GM21447 (cell line): ENCODE results near the gene CAPN15.

ENCODE experiments used
- ATAC-seq: cut with Tn5 transposase; IDR thresholded peaks from one replicate; pipeline ENCODE4 v1.9.1; 2021; ENCODE audit not compliant: unreplicated experiment

CAPN15 gene

DNA sequence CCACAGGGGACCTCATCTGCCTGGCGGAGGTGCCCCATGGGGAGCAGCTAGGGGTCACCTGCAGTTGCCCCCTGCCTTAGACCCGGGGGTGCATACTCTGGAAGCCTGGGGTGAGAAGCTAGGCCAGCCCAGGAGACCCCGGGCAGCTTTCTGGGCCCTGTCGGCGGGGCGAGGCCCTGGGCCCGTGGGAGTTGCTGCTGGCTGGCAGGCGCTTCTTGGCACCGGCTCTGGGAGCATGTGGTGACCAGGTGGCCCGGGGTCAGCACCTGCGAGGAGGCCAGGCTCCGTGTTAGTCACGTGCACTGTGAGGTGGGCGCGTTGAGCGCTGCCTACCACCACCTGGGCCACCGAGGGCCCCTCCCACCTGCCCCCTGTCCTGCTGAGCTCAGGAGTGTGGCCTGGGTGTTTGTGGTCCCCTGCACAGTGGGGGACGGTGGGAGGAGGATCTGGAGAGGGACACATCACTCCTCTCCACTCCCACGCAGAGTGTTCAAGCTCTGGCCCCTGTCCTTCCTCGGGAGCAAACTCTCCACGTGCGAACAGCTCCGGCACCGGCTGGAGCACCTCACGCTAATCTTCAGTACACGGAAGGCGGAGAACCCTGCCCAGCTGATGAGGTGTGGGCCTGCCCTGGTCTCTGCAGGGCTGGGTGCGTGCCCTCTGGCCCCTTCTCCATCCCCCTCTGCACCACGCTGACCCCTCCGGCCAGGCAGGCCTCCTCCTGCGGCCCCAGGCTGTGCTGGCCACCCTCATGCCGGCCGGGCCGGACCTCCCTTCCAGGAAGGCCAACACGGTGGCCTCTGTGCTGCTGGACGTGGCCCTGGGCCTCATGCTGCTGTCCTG is 48.1 kb downstream of the CAPN15 start:
- no peak for ATAC-seq

DNA sequence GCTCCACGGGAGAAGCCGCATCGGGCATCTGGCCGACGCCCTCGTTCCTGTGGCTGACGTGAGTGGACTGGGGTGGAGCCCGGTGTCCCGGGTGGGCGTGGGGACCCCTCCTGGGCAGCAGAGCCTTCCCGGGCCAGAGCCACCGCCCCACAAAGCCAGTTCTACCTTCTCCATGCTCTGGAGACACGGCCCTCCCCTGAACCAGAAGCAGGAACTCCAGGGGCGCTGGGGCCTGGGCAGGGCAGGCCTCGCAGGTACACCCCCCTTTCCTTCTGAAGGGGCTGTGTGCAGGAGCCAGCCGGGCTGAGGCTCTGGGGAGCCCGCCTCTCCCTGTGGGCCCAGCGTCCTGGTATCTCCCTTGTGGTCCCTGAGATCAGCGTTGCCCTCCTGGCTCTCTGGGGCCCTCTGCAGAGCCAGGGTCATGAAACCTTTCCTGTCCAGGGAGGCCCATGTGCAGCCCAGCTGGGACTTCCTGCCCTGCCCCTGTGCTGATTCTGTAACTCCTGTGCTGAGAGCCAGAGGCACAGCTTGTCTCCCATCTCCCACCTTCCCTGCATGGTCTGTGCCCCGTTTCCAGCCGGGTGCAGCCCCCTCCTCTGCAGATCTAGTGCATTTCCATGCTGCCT is 48.8 kb downstream of the CAPN15 start:
- no peak for ATAC-seq

GRCh38 chr16:576823-577201 is 49.3 kb downstream of the CAPN15 start:
- no peak for ATAC-seq

DNA sequence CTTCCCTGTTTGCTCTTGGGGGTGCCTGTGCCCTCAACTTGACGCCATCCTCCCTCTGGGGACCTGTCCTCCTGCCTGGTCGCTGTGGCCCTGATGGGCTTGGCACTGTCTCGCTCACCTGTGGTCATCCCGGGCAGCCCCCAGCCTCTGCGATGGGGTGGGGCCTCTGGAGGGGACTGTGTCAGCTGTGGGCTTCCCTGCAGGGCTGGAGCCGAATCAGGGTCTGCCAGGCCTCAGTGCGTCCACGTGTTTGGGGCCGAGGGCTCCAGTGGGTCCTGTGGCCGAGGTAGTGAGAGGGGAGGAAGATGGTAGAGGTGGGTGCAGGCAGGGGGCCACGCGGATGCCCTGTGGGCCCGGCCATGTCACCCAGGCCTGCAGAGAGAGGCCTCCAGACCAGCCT is 50.3 kb downstream of the CAPN15 start:
- no peak for ATAC-seq

DNA sequence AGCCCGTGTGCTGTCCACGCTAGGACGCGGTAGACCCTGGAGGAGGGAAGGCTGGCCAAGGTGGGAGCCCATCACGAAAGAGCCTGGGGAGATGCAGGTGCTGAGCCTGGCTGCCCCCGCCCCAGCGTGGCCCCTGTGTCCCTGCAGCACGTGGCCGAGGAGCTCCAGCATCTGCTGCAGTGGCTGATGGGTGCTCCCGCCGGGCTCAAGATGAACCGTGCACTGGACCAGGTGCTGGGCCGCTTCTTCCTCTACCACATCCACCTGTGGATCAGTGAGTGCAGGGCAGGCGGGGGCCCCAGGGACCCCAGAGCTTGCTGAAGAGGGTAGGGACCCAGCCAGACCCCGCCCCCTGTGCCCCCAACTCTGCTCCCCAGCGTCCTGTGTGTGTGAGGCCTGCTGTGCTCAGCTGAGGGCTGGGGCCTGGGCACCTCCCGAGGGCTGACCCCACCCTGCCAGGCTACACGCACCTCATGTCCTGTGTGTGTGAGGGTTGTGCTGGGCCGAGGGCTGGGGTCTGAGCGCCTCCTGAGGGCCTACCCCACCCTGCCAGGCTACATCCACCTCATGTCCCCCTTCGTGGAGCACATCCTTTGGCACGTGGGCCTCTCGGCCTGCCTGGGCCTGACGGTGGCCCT is 50.8 kb downstream of the CAPN15 start:
- ATAC-seq, result no peak

DNA sequence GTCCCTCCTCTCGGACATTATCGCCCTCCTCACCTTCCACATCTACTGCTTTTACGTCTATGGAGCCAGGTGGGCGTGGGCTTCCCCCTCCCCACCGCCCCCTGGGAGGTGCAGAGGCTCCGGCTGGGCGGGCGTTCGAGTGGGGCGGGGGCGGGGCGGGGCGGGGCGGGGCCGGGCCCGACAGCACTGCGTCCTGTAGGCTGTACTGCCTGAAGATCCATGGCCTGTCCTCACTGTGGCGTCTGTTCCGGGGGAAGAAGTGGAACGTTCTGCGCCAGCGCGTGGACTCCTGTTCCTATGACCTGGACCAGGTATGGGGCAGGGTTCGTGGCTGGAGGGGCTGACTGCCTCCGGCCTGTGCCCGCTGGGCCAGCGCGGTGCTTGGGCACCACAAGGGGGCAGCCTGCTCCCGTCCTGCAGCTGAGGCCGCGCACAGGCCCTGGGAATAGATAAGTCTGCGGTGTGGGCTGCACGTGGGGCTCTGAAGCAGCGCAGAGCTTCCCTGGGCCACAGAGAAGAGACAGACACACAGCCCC is 51.4 kb downstream of the CAPN15 start:
- ATAC-seq, result no peak

DNA sequence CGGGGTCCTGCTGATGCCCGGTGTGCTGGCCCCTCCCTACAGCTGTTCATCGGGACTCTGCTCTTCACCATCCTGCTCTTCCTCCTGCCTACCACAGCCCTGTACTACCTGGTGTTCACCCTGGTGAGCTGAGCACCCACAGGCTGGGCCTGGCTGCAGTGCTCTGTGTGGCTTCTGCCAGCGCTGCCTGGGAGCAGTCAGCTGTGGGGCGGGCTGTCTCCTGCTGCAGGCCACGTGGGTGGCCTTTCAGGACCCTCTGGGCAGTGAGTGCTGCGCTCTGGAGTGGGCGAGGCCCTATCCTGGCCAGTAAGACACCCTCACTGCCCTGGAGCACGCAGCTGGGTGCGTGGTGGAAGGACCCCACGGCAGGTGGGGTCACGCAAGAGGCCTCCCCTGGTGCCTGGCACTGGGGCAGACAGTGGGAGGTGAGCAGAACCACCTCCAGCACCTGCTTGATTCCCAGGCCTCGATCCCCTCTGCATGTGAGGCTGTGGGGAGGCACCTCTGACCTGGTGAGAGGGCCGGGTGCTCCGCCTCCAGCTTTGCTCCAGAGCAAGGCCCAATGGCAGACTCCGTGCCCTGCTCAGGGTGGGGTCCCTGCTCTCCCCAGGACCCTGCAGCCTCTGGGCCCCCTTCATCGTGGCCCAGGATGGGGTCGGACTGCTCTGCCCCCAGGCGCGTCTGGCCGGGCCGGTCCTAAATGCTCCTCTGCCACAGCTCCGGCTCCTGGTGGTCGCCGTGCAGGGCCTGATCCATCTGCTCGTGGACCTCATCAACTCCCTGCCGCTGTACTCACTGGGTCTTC is 52.8 kb downstream of the CAPN15 start:
- ATAC-seq, result no peak

DNA sequence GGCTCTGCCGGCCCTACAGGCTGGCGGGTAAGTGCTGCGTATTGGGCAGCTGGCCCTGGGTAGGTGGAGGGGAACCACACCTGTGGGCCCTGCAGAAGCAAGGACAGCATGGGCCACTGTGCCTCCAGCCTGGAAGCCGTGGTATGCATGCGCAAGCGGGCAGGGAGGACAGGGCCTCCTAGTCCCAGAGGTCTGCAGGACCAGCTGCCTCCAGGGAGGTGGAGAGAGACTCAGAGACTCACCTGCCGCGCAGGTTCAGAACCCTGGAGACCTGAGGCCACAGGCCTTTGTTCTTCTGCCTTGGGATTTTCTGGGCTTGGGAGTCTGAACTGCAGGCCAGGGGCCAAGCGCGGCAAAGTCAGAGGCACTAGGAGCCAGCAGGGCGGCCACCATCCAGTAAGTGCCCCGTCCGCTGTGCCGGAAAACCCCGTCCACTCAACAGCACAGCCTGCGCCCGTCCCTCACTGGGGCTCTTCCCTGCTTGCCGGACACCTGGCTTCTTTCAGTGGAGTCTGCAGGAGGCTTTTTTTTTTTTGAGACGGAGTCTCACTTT is 53.5 kb downstream of the CAPN15 start:
- no peak for ATAC-seq

DNA sequence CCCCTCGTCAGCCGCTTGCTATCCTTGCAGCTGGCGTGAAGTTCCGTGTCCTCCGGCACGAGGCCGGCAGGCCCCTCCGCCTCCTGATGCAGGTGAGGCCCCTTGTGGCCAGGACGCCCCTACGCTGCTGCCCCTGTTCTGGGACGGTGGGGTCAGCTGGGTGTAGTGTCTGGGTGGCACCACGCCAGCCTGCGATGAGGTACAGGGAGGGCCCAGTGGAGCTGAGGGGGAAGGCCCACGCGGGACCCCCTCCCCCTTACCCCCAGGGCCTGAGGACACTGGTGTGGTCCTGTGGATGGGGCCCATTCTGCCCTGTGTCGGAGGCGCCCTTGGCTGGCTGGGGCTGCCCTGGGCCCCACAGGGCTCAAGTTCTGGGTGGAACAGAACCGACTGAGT is 54.7 kb downstream of the CAPN15 start:
- no peak for ATAC-seq

DNA sequence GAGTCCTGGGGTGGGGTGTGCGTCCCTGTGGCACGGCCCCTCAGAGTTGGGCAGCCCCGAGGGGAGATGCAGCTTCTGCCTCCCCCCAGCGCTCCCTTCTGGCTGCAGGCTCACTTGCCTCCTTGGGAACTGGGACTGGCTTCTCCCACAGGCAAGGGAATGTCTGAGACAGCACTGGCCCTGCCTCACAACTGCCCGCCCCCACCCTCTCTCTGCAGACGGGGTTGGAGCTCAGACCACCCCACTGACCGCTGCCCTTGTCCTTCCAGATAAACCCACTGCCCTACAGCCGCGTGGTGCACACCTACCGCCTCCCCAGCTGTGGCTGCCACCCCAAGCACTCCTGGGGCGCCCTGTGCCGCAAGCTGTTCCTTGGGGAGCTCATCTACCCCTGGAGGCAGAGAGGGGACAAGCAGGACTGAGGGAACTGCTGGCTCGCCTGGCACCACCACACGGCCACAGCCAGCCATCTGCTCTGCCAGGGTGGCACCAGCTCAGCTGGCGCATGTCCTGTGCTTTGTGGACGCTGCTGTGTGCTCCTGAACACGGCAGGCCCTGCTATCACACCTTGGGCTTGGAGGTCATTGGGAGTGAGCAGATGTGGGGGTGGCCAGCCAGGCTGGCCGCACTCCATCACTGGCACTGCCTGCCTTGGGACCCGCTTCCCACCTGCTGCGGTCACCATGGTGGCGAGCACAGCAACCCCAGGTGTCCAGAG is 55.3 kb downstream of the CAPN15 start:
- ATAC-seq, result no peak

DNA sequence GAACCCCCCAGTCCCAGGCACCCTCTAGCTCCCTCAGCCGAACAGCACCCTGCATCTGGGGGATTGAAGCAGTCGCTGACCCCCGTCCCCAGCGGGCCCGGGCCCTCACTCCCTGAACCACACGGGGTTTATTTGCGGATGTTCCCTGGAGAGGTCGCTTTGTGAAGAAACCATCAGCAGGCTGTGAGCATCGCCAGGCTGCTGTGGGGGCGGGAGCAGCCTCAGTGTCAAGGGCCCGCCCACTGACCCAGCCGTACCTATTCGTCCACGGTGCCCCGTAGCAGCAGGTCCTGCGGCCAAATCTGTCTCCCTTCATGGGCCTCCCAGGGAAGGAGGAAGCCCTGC is 55.9 kb downstream of the CAPN15 start:
- ATAC-seq, result no peak

- ATAC-seq, result no peak
Measured at GRCh38 chr16:583815-584591, 56.5 kb downstream of the CAPN15 start.

DNA sequence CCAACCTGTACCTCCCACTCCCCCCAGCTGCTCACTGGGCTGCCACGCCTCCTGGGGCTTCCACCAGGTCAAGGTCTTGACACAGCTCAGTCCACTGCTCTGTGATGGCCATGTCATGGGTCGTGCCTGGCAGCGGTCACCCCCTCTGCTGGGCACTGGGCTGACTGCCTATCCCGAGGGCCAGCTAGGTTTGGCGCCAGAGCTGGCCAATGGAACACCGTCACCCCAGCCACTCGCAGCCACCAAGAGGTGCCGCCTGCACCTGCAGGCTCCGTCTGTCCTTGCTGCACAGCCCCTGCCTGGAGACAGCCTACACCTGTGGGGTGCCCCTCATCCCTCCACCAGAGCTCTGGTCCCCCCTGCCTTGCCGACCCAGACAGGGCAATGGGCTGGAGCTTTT is 57.8 kb downstream of the CAPN15 start:
- no peak for ATAC-seq

- ATAC-seq, result no peak
Measured at GRCh38 chr16:586047-586644, 58.6 kb downstream of the CAPN15 start.

DNA sequence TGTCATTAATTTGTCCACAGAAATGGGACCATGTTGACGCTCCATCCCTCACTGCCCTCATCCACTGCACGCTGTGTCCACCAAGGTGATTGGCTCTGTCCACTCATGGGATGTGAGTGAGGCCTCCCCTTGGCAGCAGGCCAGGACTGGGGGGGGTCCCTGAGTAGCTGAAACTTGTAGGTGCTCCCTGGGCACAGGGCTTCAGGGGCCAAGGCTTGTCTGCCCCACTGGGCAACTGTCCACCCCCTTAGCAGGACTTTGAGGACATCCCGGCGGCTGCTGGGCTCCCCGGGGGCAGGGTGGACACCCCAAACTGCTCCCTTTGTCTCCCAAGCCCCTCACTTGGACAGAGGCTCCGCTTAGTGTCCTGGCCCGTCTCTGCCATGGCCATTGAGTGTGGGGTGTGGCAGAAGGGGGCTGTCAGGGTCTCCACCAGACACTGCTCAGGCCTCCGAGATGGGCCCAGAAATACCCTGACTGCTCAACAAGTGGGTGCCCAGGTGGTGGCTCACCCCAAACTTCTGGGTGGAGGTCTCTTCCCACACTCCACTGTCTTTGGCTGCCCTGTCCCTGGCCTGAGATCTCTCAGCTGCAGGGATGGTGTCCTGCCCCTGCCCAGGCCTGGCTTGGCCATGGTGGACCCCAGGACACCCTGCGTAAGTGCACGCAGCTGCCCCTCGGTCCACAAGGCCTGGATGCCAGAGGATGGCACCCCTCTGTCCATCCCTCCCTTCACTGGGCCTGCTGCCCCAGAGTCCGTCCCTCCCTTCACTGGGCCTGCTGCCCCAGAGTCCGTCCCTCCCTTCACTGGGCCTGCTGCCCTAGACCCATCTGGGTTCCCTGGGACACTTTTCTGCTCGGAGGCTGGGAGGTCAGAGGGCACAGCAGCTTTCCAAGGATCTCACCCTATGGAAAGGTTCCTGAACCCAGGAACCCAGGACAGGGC is 59.4 kb downstream of the CAPN15 start:
- ATAC-seq, result no peak

DNA sequence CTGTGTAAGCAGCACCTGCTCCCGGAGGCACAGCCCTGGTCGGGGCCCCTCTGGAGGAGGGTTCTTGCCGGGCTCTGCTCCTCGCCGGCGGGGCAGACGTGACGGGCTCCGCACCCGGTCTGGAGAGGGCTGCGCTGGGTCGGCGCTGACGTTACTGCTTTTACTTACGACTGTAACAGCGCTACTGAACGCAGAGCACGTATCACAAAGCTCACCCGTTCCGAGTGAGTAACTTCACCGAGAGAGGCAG is 61.1 kb downstream of the CAPN15 start:
- ATAC-seq, result peak; percentile 10

DNA sequence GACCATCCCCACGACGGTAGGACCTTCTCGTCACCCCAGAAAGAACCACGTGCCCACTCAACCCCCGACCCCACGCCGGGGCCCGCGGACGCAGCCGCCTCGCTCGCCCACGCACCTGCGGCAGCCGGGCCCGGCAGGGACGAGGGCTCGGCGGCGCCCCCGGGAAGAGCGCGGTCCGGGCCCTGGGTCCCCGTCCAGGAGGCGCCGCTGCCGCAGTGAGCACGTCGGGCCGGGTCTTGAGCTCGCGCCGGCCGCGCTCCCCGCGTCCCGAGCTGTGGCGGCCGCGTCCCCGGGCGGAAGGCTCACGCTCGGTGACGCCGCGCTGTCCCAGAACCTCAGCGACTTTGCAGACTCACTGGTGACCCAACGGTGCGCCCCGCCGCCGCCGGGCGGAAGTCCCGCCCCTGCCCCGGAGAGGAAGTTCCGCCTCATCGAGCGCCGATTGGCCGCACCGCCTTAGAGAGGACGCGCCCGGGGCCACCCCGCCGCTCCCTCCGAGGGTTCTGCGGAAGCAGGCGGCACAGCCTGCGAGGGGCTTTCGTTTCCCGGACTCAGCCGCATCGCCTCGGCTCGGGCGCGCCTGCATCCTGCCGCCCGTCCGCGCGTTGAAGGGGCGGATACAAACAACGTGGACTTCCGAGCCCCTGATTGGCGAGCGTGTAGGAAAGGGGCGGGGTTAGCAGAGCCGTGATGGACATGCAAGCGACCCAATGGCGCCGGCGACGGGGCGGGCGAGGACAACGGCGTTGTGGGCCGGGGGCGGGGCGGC is 61.6 kb downstream of the CAPN15 start:
- peak; percentile 76 for ATAC-seq
